CD8-positive, alpha-beta memory T cell (primary cell): ENCODE data around the gene CHMP2A. TPM values are rescaled to one million over a fixed set of nuclear protein-coding genes. Genes with fewer than 3 reads are reported as not detected.

ENCODE experiments used
- CTCF ChIA-PET: fragments of 350-600 bp; sonication (Branson Sonifier 250); formaldehyde crosslinking; loops from one replicate; lab custom pipeline; 2021; ENCODE audit warnings: antibody characterized with exemption; lab: Charles Lee
- POLR2A ChIA-PET: fragments of 350-600 bp; sonication (Branson Sonifier 250); formaldehyde crosslinking; loops from one replicate; lab custom pipeline; 2021; ENCODE audit warnings: antibody characterized with exemption; lab: Charles Lee
- DNase-seq, 5 donors: peaks; one replicate each; pipeline versions ENCODE4 v3.0.0 to v3.0.0-alpha.2; 2020 to 2022; ENCODE audit warnings: mixed read lengths in 1 of 5
- H3K27ac ChIP-seq: one replicate; pipeline ENCODE4 v1.7.0; 2013; ENCODE audit warnings: low read depth, mild to moderate bottlenecking, low read length, moderate library complexity
- H3K27me3 ChIP-seq: 2 replicates; pipeline ENCODE4 v1.7.0; 2013; ENCODE audit warnings: low read length, mild to moderate bottlenecking; ENCODE audit not compliant: insufficient read depth, poor library complexity, severe bottlenecking
- H3K36me3 ChIP-seq: 2 replicates; pipeline ENCODE4 v1.7.0; 2013; ENCODE audit warnings: mild to moderate bottlenecking, low read length, moderate library complexity; ENCODE audit not compliant: insufficient read depth
- H3K4me1 ChIP-seq: 2 replicates; pipeline ENCODE4 v1.7.0; 2013; ENCODE audit warnings: mild to moderate bottlenecking, low read length, moderate library complexity; ENCODE audit not compliant: insufficient read depth
- H3K4me3 ChIP-seq: 2 replicates; pipeline ENCODE4 v1.7.0; 2013; ENCODE audit warnings: mild to moderate bottlenecking, low read length
- H3K9me3 ChIP-seq: 2 replicates; pipeline ENCODE4 v1.7.0; 2013; ENCODE audit warnings: mild to moderate bottlenecking, low read length
- H3K27ac Mint-ChIP-seq, 8 donors: one replicate each; pipeline ENCODE4 v1.8.0; 2020 to 2021; ENCODE audit warnings: mixed read lengths in 8 of 8, mild to moderate bottlenecking in 6 of 8, inconsistent platforms in 3 of 8, moderate library complexity in 3 of 8
- H3K27me3 Mint-ChIP-seq, 2 donors: one replicate each; pipeline ENCODE4 v1.8.0; 2020 to 2021; ENCODE audit warnings: mixed read lengths in 2 of 2, mild to moderate bottlenecking in 1 of 2, moderate library complexity in 1 of 2
- H3K36me3 Mint-ChIP-seq, 3 donors: one replicate each; pipeline ENCODE4 v1.8.0; 2020 to 2021; ENCODE audit warnings: mixed read lengths in 3 of 3, inconsistent platforms in 1 of 3, mild to moderate bottlenecking in 1 of 3
- H3K4me1 Mint-ChIP-seq, 3 donors: one replicate each; pipeline ENCODE4 v1.8.0; 2020 to 2021; ENCODE audit warnings: mixed read lengths in 3 of 3, inconsistent platforms in 1 of 3, mild to moderate bottlenecking in 1 of 3
- H3K4me3 Mint-ChIP-seq, 7 donors: one replicate each; pipeline ENCODE4 v1.8.0; 2020 to 2021; ENCODE audit warnings: mixed read lengths in 7 of 7, mild to moderate bottlenecking in 6 of 7, moderate library complexity in 4 of 7, inconsistent platforms in 2 of 7
- H3K9me3 Mint-ChIP-seq, 5 donors: one replicate each; pipeline ENCODE4 v1.8.0; 2020 to 2022; ENCODE audit warnings: mixed read lengths in 5 of 5, mild to moderate bottlenecking in 3 of 5, moderate library complexity in 2 of 5, inconsistent platforms in 1 of 5
- polyA plus RNA-seq: library from polyadenylated mRNA; unstranded; fragments of 300-500 nt; fragmentation: Illumina TruSeq; gene quantifications from one replicate; pipeline ENCODE4 v1.2.3, GENCODE V29; 2021
- total RNA-seq, 2 experiments: library from RNA; stranded (reverse); gene quantifications; one replicate each; pipeline ENCODE4 v1.2.3, GENCODE V29; 2021

The CHMP2A gene
- total and polyA plus RNA-seq, 3 experiments from 2014 or later: 88.8 to 198 (median 89.7) TPM

GRCh38 chr19:58572026-58572817 is 17.3 kb upstream of the CHMP2A start:
- no peaks in the 10 kb centered on the region for H3K9me3 Mint-ChIP-seq
- POLR2A ChIA-PET: interaction anchor here (1.0 to 2.1 kb wide), 8 partner anchors 9 to 389 kb away, joined by 3 to 17 read pairs (median 6); partner anchors contain the start of genes CHMP2A, UBE2M, ZBTB45 and ZNF132
- H3K36me3 Mint-ChIP-seq: peaks cover 0 to 20% (median 0%) of the 10 kb centered on the region in 3 donors

DNA sequence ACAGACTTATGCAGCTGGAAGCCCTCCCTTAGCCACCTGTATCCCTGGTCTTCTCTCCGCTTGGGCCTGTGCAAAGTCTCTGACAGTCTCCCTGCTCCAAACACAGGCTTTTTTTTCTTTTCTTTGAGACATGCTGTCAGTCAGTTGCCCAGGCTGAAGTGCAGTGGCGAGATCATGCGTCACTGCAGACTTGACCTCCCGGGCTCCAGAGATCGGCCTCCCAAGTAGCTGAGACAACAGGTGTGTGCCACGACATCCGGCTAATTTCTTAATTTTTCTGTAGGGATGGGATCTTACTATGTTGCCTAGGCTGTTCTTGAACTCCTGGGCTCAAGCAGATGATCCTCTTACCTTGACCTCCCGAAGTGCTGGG is 16.7 kb upstream of the CHMP2A start:
- no peak overlapping the region for H3K27ac ChIP-seq
- DNase-seq: no peak
- H3K27ac Mint-ChIP-seq: peak overlapping the region in 7 of 8 donors; percentile 33 to 100 (median 100)
- H3K27me3 ChIP-seq: no peaks in the 10 kb centered on the region
- H3K36me3 Mint-ChIP-seq: peaks cover 0 to 20% (median 0%) of the 10 kb centered on the region in 3 donors
- peaks cover 24 to 43% (median 26%) of the 10 kb centered on the region in 3 donors for H3K4me1 Mint-ChIP-seq
- no peaks in the 10 kb centered on the region for H3K9me3 Mint-ChIP-seq
- CTCF ChIA-PET: interaction anchor here (1.0 to 4.2 kb wide), 4 partner anchors 9 to 58 kb away, joined by 3 to 24 read pairs (median 4); partner anchors contain the start of gene ZBTB45
- H3K9me3 ChIP-seq: no peaks in the 10 kb centered on the region
- H3K4me3 Mint-ChIP-seq: peak overlapping the region in 1 of 7 donors; percentile 89
- H3K4me1 ChIP-seq: peaks cover 29% of the 10 kb centered on the region
- POLR2A ChIA-PET: interaction anchor here (1.0 to 2.1 kb wide), 4 partner anchors 9 to 51 kb away, joined by 5 to 17 read pairs (median 9); partner anchors contain the start of genes CHMP2A and ZBTB45
- H3K36me3 ChIP-seq: no peaks in the 10 kb centered on the region
- H3K27me3 Mint-ChIP-seq: peaks cover 0 to 9% of the 10 kb centered on the region in 2 donors
- no peak overlapping the region for H3K4me3 ChIP-seq

More at GRCh38 chr19:58572026-58572817, 17.3 kb upstream of the CHMP2A start:
- DNase-seq: peak in 1 of 5 donors; percentile 48
- Histone ChIP-seq H3K4me1 (peaks cover 29% of the 10 kb centered on the region), H3K27me3 (no peaks in the 10 kb centered on the region), H3K36me3 (no peaks in the 10 kb centered on the region), H3K27ac (peak overlapping the region; percentile 100), H3K4me3 (peak overlapping the region; percentile 98), H3K9me3 (no peaks in the 10 kb centered on the region)
- peak overlapping the region; percentile 89 to 99 (median 95) for H3K4me3 Mint-ChIP-seq
- H3K27ac Mint-ChIP-seq: peak overlapping the region; percentile 95 to 100 (median 100)
- peaks cover 24 to 43% (median 26%) of the 10 kb centered on the region in 3 donors for H3K4me1 Mint-ChIP-seq
- CTCF ChIA-PET: interaction anchor here (1.0 to 4.2 kb wide), 4 partner anchors 10 to 59 kb away, joined by 3 to 24 read pairs (median 4); partner anchors contain the start of gene ZBTB45
- H3K27me3 Mint-ChIP-seq: peaks cover 0 to 9% of the 10 kb centered on the region in 2 donors

DNA sequence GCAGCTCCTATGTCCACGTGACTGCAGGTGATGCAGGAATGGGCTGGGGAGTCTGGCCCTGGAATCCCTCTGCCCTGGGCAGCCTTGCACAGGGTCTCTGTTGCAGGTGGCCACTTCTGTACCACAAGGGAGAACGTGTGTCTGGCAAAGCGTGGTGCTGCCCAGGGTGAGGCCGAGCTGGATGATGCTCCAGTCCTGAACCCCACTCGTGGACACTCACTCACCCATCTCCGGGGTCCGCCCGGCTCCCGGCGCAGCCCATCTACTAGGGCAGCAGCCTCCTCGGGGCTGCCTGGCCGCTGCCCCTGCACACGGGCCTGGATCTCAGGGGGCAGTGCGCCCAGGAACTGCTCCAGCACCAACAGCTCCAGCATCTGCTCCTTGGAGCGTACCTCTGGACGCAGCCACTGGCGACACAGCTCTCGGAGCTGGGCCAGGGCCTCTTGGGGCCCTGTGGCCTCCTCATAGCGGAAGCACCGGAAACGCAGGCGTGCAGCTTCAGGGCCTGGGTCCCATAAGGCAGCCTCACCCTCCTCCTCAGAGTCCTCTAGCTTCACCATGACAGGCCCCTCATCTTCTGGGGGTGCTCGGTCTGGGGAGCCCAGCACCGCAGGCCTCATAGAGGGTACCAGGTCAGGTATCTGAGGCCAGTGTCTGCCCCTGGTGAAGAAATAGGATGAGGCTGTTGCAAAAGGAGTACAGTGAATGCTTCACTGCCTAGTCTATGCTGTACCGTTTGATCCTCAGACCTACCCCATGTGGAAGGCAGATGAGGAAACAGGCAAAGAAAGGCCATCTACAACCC is 16.1 kb upstream of the CHMP2A start:
- Mint-ChIP-seq H3K27me3 (peaks cover 0 to 9% of the 10 kb centered on the region in 2 donors), H3K4me3 (peak overlapping the region in 1 of 7 donors; percentile 26), H3K36me3 (peaks cover 0 to 20% (median 0%) of the 10 kb centered on the region in 3 donors), H3K27ac (peak overlapping the region in 1 of 8 donors; percentile 33), H3K9me3 (no peaks in the 10 kb centered on the region), H3K4me1 (peaks cover 23 to 41% (median 25%) of the 10 kb centered on the region in 3 donors)
- Histone ChIP-seq H3K4me3 (no peak overlapping the region), H3K27me3 (no peaks in the 10 kb centered on the region), H3K27ac (no peak overlapping the region), H3K9me3 (no peaks in the 10 kb centered on the region), H3K4me1 (peaks cover 28% of the 10 kb centered on the region), H3K36me3 (no peaks in the 10 kb centered on the region)
- ChIA-PET CTCF (interaction anchor here (4.2 kb wide), 1 partner anchor 51 kb away, joined by 24 read pairs; the partner anchor contains the start of gene ZBTB45), POLR2A (interaction anchor here (1.0 to 2.1 kb wide), 3 partner anchors 10 to 50 kb away, joined by 5 to 17 read pairs (median 6); partner anchors contain the start of genes CHMP2A and ZBTB45)
- peak in 1 of 5 donors; percentile 42 for DNase-seq

DNA sequence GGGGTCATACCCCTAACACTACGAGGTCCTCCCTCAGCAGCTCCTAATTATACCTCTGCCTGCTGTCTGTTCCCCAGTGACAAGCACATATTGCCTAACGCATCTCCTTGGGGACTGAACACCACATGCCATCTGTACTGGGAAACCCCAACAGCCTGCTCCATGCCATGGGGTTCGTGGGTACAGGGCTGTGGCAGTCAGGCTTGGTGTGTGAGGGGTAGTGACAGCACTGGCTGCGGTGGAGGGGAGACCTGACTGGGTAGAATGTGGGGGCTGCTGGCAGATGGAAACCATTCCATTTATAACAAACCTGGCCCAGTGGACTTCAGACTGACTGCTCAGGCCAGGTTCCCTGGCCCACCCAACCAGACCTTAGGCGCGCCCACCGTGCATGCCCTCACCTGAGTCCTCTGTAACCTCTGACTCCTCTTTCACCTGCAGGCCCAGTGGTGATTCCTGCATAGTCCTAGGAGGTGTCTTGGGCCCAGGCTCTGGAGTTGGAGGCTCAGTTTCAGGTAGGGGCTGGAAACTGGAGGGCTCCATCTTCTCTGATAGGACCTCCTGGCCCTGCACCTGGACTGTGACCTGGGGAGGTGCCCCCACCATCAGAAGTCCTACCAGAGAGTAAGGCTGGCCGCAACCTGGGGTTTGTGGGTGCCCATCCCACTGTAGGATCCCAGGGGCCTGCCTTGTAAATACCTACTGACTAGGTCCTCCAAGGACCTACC is 15.2 kb upstream of the CHMP2A start:
- H3K4me3 ChIP-seq: no peak overlapping the region
- no peak for DNase-seq
- H3K9me3 ChIP-seq: no peaks in the 10 kb centered on the region
- no peaks in the 10 kb centered on the region for H3K27me3 ChIP-seq
- peaks cover 19 to 33% (median 21%) of the 10 kb centered on the region in 3 donors for H3K4me1 Mint-ChIP-seq
- H3K4me3 Mint-ChIP-seq: no peak overlapping the region
- H3K27ac ChIP-seq: no peak overlapping the region
- H3K27me3 Mint-ChIP-seq: peaks cover 0 to 9% of the 10 kb centered on the region in 2 donors
- H3K36me3 ChIP-seq: no peaks in the 10 kb centered on the region
- ChIA-PET CTCF (interaction anchor here (0.7 to 4.2 kb wide), 4 partner anchors 9 to 56 kb away, joined by 3 to 24 read pairs (median 7); partner anchors contain the start of gene ZBTB45), POLR2A (interaction anchor here (0.6 kb wide), 1 partner anchor 48 kb away, joined by 3 read pairs; no protein-coding TSS in a partner anchor)
- H3K4me1 ChIP-seq: peaks cover 23% of the 10 kb centered on the region
- peaks cover 0 to 17% (median 0%) of the 10 kb centered on the region in 3 donors for H3K36me3 Mint-ChIP-seq
- peak overlapping the region in 1 of 8 donors; percentile 76 for H3K27ac Mint-ChIP-seq
- no peaks in the 10 kb centered on the region for H3K9me3 Mint-ChIP-seq

DNA sequence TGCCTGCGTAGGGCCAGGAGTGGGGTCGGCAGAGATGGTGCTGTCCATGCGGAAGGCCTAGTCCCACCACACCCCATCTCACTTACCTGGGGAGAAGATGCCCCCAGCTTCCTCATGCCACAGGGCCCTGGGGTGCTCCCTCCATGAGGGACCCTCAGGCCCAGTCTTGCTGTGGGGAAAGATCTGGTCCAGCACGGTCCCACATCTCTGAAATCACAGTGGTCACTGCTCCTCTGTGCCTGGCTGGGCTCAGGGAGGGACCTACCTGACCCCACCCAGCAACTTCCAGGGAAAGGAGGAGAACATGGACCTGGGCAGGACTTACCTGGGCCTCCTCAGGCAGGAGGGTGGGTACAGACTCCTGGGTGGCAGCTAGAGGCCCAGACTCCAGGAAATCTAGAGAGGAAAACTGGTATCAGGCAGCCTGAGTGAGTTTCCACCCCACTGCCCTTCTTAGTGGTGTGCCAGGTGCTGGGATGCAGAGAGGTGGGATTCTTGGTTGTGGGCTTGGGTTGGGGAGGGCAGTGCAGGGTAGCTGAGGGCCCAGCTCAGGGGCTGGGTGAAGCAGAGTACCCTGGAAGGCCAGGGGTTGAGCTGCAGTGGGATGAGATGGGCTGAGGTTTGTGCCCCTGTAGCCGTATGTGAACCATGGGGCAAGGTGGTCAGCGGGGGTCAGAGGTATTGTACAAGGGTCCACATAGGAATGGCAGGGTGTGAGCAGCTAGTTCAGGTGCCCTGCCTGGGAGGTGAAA is 14.5 kb upstream of the CHMP2A start:
- no peaks in the 10 kb centered on the region for H3K36me3 ChIP-seq
- peaks cover 0 to 18% (median 0%) of the 10 kb centered on the region in 3 donors for H3K36me3 Mint-ChIP-seq
- no peaks in the 10 kb centered on the region for H3K9me3 ChIP-seq
- no peak overlapping the region for H3K27ac Mint-ChIP-seq
- H3K27ac ChIP-seq: no peak overlapping the region
- H3K27me3 ChIP-seq: no peaks in the 10 kb centered on the region
- H3K4me3 Mint-ChIP-seq: no peak overlapping the region
- H3K4me1 Mint-ChIP-seq: peaks cover 22 to 31% (median 22%) of the 10 kb centered on the region in 3 donors
- no peaks in the 10 kb centered on the region for H3K9me3 Mint-ChIP-seq
- H3K4me1 ChIP-seq: peaks cover 18% of the 10 kb centered on the region
- peak in 1 of 5 donors; percentile 36 for DNase-seq
- ChIA-PET POLR2A (interaction anchor here (0.6 kb wide), 1 partner anchor 48 kb away, joined by 3 read pairs; no protein-coding TSS in a partner anchor), CTCF (interaction anchor here (0.7 to 4.2 kb wide), 4 partner anchors 8 to 56 kb away, joined by 3 to 24 read pairs (median 7); partner anchors contain the start of gene ZBTB45)
- H3K27me3 Mint-ChIP-seq: peaks cover 0 to 9% of the 10 kb centered on the region in 2 donors
- no peak overlapping the region for H3K4me3 ChIP-seq

DNA sequence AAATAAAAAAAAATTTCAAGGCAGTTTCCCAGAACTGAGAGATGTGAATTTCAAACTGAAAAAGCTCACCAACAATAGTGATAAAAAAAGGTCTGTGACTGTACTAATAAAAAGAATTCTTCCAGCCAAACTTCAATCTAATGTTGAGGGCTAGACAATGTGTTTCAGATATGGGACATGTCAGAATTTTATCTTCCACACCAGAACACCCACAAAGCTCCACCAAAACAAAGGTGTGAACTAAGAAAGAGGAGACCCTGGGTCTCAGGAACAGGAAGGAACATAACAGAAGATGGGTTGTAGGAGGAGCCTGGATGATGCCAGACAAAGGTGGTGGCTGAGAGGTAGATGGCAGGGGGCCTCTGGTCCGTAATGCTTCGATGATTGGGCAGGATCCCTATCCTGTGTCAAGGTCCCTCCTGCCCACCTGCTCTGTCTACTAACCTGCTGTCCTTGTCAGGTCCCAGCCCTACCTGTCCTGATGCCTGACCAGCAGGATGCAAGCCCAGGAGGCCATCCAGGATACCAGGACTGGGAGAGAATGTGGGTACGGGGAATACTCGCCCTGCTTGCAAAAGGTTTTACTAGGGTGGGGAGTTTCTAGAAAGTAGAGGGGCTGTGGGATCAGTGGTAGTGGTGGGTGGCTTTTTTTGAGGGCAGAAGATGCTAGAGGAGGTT is 13.7 kb upstream of the CHMP2A start:
- Histone ChIP-seq H3K27ac (no peak overlapping the region), H3K4me3 (no peak overlapping the region), H3K9me3 (no peaks in the 10 kb centered on the region), H3K4me1 (peaks cover 17% of the 10 kb centered on the region), H3K27me3 (no peaks in the 10 kb centered on the region), H3K36me3 (no peaks in the 10 kb centered on the region)
- Mint-ChIP-seq H3K27me3 (peaks cover 0 to 6% of the 10 kb centered on the region in 2 donors), H3K4me1 (peaks cover 20 to 34% (median 23%) of the 10 kb centered on the region in 3 donors), H3K27ac (peak overlapping the region in 3 of 8 donors; percentile 6 to 74 (median 51)), H3K9me3 (no peaks in the 10 kb centered on the region), H3K36me3 (peaks cover 0 to 18% (median 0%) of the 10 kb centered on the region in 3 donors), H3K4me3 (peak overlapping the region in 1 of 7 donors; percentile 38)
- POLR2A ChIA-PET: no interaction called here
- CTCF ChIA-PET: interaction anchor here (0.8 to 3.1 kb wide), 3 partner anchors 13 to 55 kb away, joined by 3 to 9 read pairs (median 3); no protein-coding TSS in a partner anchor
- peak in 1 of 5 donors; percentile 30 for DNase-seq
